22Rv1 (cell line): ENCODE results near the gene CELF2.

Experiments used
- ZFX ChIP-seq: fragments of 450-650 bp; IDR thresholded peaks from 2 replicates; pipeline ENCODE4 v1.6.1; 2017; ENCODE audit warnings: antibody characterized with exemption, borderline replicate concordance
- TF ChIP-seq, protein P1 (sequence below): fragments of 450-650 bp; IDR thresholded peaks from 2 replicates; pipeline ENCODE4 v1.5.1; 2017; ENCODE audit warnings: mild to moderate bottlenecking

DNA sequence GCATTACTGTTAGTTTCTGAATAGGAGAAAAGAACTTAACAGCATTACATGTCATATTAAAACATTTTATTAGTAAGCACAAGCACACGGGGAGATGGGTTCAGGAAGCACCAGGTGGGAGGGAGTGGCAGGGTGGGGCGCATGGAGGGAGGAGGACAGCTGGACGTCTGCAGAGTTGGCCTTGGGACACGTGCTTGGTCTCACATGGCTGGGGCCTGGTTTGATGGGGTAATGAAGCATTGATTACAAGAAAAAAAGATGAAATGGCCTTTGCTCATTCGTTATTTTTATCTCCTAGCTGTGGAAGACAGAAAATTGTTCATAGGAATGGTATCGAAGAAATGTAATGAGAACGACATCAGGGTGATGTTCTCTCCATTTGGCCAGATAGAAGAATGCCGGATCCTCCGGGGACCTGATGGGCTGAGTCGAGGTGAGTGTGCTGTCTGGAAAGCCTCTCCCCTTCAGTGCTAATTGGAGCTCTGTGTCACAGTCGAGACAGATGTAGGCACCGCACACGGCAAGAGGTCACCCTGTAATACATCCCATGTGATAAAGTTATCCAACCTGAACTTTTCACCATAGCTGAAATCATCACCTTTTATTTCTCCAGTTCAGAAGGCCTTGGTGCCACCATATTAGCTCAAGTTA is 239.9 kb downstream of the CELF2 start:
- TF ChIP-seq, protein P1, sequence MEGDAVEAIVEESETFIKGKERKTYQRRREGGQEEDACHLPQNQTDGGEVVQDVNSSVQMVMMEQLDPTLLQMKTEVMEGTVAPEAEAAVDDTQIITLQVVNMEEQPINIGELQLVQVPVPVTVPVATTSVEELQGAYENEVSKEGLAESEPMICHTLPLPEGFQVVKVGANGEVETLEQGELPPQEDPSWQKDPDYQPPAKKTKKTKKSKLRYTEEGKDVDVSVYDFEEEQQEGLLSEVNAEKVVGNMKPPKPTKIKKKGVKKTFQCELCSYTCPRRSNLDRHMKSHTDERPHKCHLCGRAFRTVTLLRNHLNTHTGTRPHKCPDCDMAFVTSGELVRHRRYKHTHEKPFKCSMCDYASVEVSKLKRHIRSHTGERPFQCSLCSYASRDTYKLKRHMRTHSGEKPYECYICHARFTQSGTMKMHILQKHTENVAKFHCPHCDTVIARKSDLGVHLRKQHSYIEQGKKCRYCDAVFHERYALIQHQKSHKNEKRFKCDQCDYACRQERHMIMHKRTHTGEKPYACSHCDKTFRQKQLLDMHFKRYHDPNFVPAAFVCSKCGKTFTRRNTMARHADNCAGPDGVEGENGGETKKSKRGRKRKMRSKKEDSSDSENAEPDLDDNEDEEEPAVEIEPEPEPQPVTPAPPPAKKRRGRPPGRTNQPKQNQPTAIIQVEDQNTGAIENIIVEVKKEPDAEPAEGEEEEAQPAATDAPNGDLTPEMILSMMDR: no peak
- no peak for TF ChIP-seq ZFX
